ENCODE results near the gene PRTFDC1. TPM values are rescaled to one million over a fixed set of nuclear protein-coding genes. Genes with fewer than 3 reads are reported as not detected.

Gene PRTFDC1
- total RNA-seq, 1 donor from 2014 or later = 9.6 TPM

DNA sequence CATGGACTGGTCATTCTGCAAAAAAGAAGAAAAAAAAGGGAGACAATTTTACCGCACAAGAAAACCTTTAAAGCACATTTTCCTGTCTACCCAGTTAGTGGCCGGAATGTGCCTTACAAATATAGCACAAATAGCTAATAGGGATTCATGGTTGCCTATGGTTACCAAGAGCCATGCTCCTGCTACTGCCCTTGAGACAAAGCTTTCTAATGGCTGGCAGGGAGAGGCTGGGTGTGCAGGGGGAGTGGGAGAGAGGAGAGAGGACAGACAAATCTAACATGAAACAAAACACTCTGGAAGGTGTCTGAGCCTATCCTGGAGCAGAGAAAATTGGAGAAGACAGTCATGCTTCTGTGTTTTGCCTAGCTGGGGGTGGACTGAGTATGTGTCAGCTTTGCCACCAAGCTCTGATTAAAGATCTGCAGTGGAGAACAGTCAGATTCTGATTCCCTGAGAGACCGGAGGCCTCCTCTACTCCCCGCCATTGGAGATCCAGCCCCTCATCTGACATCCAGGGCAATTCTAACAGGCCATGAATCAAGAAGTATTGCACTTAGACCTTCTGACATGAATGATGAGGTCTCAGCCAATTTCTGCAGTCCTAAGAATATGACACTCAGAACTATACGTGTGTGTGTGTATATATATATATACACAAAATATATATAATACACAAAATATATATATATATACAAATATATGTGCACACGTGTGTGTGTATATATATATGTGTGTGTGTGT lies 80.2 kb downstream of the PRTFDC1 start:
- no peak for DNase-seq (ENCODE audit: low read depth)
- TF ChIP-seq, protein P1, sequence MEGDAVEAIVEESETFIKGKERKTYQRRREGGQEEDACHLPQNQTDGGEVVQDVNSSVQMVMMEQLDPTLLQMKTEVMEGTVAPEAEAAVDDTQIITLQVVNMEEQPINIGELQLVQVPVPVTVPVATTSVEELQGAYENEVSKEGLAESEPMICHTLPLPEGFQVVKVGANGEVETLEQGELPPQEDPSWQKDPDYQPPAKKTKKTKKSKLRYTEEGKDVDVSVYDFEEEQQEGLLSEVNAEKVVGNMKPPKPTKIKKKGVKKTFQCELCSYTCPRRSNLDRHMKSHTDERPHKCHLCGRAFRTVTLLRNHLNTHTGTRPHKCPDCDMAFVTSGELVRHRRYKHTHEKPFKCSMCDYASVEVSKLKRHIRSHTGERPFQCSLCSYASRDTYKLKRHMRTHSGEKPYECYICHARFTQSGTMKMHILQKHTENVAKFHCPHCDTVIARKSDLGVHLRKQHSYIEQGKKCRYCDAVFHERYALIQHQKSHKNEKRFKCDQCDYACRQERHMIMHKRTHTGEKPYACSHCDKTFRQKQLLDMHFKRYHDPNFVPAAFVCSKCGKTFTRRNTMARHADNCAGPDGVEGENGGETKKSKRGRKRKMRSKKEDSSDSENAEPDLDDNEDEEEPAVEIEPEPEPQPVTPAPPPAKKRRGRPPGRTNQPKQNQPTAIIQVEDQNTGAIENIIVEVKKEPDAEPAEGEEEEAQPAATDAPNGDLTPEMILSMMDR (IDR thresholded peaks at IDR 0.05; ENCODE audit: insufficient read depth, low read length, poor library complexity, severe bottlenecking) = no peak
- H3K4me3 ChIP-seq (ENCODE audit: low read depth, low read length) = no peak overlapping the region
- H3K27me3 ChIP-seq (ENCODE audit: control insufficient read depth, insufficient read depth, low read length) = no peaks in the 10 kb centered on the region
- H3K36me3 ChIP-seq (ENCODE audit: control insufficient read depth, insufficient read depth, low read length) = no peaks in the 10 kb centered on the region

DNA sequence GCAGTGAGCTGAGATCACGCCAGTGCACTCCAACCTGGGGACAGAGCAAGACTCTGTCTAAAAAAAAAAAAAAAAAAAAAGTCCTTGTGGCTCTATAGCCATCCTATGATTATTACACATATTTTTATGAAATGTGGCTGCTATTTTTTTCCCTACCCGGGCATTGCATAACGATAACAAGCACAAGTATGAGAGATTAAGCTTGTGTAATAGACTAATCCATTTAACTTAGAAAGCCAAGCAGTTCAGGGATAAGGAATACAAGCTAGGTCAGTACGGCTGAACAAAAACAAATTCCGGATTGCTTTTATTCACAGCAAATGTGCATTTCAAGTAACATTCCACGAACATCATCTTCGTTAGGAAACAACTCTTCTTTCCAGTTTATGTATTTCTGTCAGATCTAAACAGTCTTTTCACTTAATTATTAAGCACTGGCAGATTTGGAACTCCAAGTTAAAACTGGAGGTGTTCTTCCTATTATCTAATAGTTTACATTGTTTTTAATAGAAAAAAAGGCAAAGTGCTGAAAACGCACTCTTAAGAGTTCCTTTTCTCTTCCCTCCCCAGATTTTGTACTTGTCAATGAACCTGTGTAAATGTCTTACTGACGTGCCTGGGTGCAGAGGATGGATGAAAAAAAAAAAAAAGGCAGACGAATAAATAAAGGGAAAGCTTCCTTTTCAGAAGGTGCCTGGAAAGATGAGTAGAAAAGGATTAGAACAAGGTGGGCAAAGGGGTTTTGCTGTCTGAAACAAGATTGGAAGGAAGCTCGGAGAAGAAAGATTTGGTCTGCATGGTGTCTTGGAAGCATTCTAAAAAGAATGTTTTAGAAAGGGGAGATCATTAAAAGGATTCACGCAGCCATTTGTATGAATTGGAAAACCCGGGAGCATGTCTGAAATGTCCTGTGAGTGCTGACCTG lies 81.1 kb downstream of the PRTFDC1 start:
- Histone ChIP-seq H3K4me3 (ENCODE audit: low read depth, low read length) (no peak overlapping the region), H3K36me3 (ENCODE audit: control insufficient read depth, insufficient read depth, low read length) (no peaks in the 10 kb centered on the region), H3K27me3 (ENCODE audit: control insufficient read depth, insufficient read depth, low read length) (no peaks in the 10 kb centered on the region)
- TF ChIP-seq, protein P1 (IDR thresholded peaks at IDR 0.05; ENCODE audit: insufficient read depth, low read length, poor library complexity, severe bottlenecking) = no peak
- DNase-seq (ENCODE audit: low read depth) = no peak

DNA sequence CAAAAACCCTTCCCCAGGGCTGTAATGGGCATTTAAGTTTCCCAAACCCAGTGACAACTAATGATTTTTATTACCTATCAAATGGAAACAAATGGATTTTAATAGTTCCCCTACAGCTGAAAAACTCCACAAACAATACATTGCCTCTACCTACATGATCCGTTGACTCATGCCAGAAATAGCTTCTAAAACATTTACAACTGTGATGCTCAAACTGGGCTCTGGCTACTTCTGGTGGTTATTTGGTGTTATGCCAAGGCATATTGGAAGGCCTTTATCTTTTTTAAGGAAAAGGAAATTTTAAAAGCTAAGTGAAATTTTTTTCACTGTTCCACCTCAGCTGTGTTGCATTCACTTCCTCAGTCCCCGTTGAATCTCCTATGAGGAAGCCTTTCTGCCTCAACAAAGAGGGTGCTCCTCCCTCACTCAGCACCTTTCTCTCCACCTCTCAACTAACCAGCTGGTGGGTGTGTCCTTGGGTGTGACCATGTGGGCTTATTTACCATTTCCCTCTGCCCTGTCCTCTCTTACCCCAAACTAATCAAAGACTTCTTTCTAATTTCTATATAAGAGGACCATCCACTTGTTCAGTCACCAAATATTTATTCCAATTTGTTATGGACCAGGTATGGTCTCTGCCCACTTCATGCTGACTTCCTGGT lies 82.9 kb downstream of the PRTFDC1 start:
- Histone ChIP-seq H3K36me3 (ENCODE audit: control insufficient read depth, insufficient read depth, low read length) (no peaks in the 10 kb centered on the region), H3K4me3 (ENCODE audit: low read depth, low read length) (no peak overlapping the region), H3K27me3 (ENCODE audit: control insufficient read depth, insufficient read depth, low read length) (no peaks in the 10 kb centered on the region)
- DNase-seq (ENCODE audit: low read depth) = no peak
- TF ChIP-seq, protein P1 (IDR thresholded peaks at IDR 0.05; ENCODE audit: insufficient read depth, low read length, poor library complexity, severe bottlenecking) = no peak

DNA sequence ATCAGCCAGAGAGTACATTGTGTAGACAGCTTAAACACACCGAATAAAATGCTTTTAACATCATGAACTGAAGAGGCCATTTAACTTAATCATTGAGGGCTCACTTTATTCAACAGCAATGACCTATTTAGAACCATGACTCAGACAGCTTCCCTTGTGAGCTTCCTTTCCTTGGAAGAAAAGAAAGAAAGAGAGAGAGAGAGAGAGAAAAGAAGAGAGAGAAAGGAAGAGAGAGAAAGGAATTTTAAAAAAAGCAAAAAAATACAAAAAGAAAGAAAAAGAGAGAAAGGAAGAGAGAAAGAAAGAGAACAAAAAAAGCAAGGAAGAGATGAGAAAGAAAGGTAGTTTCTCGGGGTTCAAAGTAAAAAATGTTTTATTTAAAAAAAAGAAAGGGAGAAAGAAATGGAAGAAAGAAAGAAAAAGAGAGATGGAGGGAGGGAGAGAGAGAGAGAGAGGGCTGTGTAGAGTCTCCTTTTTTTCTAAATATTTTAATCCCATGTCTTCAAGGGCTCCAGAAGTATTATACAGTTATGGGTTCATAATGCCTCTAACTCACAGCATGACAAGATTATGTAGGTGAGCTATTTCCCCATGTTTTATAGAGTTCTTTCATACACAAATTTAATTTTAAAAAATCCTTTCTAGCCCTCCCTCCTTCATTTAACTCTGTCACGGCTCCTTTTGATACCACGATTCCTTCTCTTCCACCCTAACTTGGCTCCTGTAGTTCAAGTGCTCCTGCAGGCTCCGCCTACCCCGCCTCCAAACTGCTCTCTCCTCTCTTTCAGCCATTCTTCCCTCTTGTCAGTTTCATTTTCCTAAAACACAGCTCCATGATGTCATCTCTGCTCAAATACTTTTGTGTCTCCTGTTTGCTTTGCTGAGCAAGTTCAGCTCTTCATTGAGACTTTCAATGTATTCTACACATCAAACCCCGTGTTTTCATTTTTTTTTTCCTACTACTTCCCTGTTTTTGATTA lies 85.5 kb downstream of the PRTFDC1 start:
- no peaks in the 10 kb centered on the region for H3K27me3 ChIP-seq (ENCODE audit: control insufficient read depth, insufficient read depth, low read length)
- TF ChIP-seq, protein P1 (IDR thresholded peaks at IDR 0.05; ENCODE audit: insufficient read depth, low read length, poor library complexity, severe bottlenecking) = no peak
- H3K36me3 ChIP-seq (ENCODE audit: control insufficient read depth, insufficient read depth, low read length) = no peaks in the 10 kb centered on the region
- H3K4me3 ChIP-seq (ENCODE audit: low read depth, low read length) = no peak overlapping the region
- no peak for DNase-seq (ENCODE audit: low read depth)

DNA sequence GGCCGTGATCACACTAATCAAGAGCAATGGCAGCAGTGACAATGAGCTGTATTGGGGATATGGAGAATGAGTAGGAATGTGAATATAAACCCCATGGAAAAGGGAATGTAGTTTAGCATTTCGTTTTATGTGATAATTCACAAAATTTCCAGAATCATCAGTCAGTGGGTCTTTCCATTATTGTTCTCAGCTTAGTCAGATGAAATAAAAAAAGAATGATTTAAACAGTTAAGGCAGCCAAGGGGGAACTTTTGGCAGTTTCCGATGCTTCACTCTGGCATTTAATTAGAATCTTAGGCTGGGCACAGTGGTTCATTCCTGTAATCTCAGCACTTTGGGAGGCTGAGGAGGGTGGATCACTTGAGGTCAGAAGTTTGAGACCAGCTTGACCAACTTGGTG lies 86.6 kb downstream of the PRTFDC1 start:
- Histone ChIP-seq H3K4me3 (ENCODE audit: low read depth, low read length) (no peak overlapping the region), H3K36me3 (ENCODE audit: control insufficient read depth, insufficient read depth, low read length) (no peaks in the 10 kb centered on the region), H3K27me3 (ENCODE audit: control insufficient read depth, insufficient read depth, low read length) (no peaks in the 10 kb centered on the region)
- no peak for DNase-seq (ENCODE audit: low read depth)
- TF ChIP-seq, protein P1 (IDR thresholded peaks at IDR 0.05; ENCODE audit: insufficient read depth, low read length, poor library complexity, severe bottlenecking) = no peak
